ENCODE results near the gene ZCCHC9. TPM values are rescaled to one million over a fixed set of nuclear protein-coding genes. Genes with fewer than 3 reads are reported as not detected.
"Not testable (repeated sequence)": the region's sequence is repeated elsewhere in the genome, so short reads cannot be mapped to it uniquely, and the experiment has no call there.

The ZCCHC9 gene
- total RNA-seq, 1 experiment from 2014 or later, result 16.5 TPM

- no peak overlapping the region for H3K27ac ChIP-seq (ENCODE audit: low read depth, low read length, poor library complexity, severe bottlenecking)
- POLR2A ChIA-PET (ENCODE audit: low non-redundant PET), result no interaction called here
- no peaks in the 10 kb centered on the region for H3K27me3 ChIP-seq (replicated peaks; ENCODE audit: insufficient read depth, low read depth, low read length, poor library complexity)
- no peak for DNase-seq (ENCODE audit: low spot score)
- no peaks in the 10 kb centered on the region for H3K9me3 ChIP-seq (ENCODE audit: low read depth, low read length, poor library complexity, severe bottlenecking)
- H3K4me1 ChIP-seq (ENCODE audit: insufficient read depth, low read length, poor library complexity, severe bottlenecking), result peaks cover 5% of the 10 kb centered on the region
- no TSS peak for BruUV-seq (replicated peaks)
- no peak for TF ChIP-seq EZH2 (IDR thresholded peaks at IDR 0.05; ENCODE audit: borderline replicate concordance, low read depth, low read length, poor library complexity, severe bottlenecking)
- no peak for TF ChIP-seq CTCF (conservative IDR thresholded peaks at IDR 0.05; ENCODE audit: low read depth, low read length)
- intact Hi-C loops (cut with micrococcal nuclease; ENCODE audit: unreplicated experiment), result no loop called here
- H3K36me3 ChIP-seq (ENCODE audit: insufficient read depth, low read length, poor library complexity, severe bottlenecking), result no peaks in the 10 kb centered on the region
- no peak overlapping the region for H3K4me3 ChIP-seq (ENCODE audit: low read depth, low read length, poor library complexity, severe bottlenecking)
- CTCF ChIA-PET, result no interaction called here
These were observed 34.6 kb downstream of the ZCCHC9 start for GRCh38 chr5:81335946-81336345.

GRCh38 chr5:81336556-81336955 is 35.2 kb downstream of the ZCCHC9 start:
- Histone ChIP-seq H3K36me3 (ENCODE audit: insufficient read depth, low read length, poor library complexity, severe bottlenecking) (no peaks in the 10 kb centered on the region), H3K27me3 (replicated peaks; ENCODE audit: insufficient read depth, low read depth, low read length, poor library complexity) (no peaks in the 10 kb centered on the region), H3K9me3 (ENCODE audit: low read depth, low read length, poor library complexity, severe bottlenecking) (no peaks in the 10 kb centered on the region), H3K4me3 (ENCODE audit: low read depth, low read length, poor library complexity, severe bottlenecking) (no peak overlapping the region), H3K27ac (ENCODE audit: low read depth, low read length, poor library complexity, severe bottlenecking) (no peak overlapping the region), H3K4me1 (ENCODE audit: insufficient read depth, low read length, poor library complexity, severe bottlenecking) (peaks cover 5% of the 10 kb centered on the region)
- no TSS peak for BruUV-seq (replicated peaks)
- intact Hi-C loops (cut with micrococcal nuclease; ENCODE audit: unreplicated experiment), result no loop called here
- CTCF ChIA-PET, result no interaction called here
- DNase-seq (ENCODE audit: low spot score), result no peak
- TF ChIP-seq EZH2 (IDR thresholded peaks at IDR 0.05; ENCODE audit: borderline replicate concordance, low read depth, low read length, poor library complexity, severe bottlenecking) (no peak), CTCF (conservative IDR thresholded peaks at IDR 0.05; ENCODE audit: low read depth, low read length) (no peak)
- POLR2A ChIA-PET (ENCODE audit: low non-redundant PET), result no interaction called here

GRCh38 chr5:81337803-81338202 is 36.4 kb downstream of the ZCCHC9 start:
- Histone ChIP-seq H3K4me3 (ENCODE audit: low read depth, low read length, poor library complexity, severe bottlenecking) (no peak overlapping the region), H3K9me3 (ENCODE audit: low read depth, low read length, poor library complexity, severe bottlenecking) (no peaks in the 10 kb centered on the region), H3K27ac (ENCODE audit: low read depth, low read length, poor library complexity, severe bottlenecking) (no peak overlapping the region), H3K27me3 (replicated peaks; ENCODE audit: insufficient read depth, low read depth, low read length, poor library complexity) (no peaks in the 10 kb centered on the region), H3K36me3 (ENCODE audit: insufficient read depth, low read length, poor library complexity, severe bottlenecking) (no peaks in the 10 kb centered on the region), H3K4me1 (ENCODE audit: insufficient read depth, low read length, poor library complexity, severe bottlenecking) (peaks cover 5% of the 10 kb centered on the region)
- intact Hi-C loops (cut with micrococcal nuclease; ENCODE audit: unreplicated experiment), result no loop called here
- ChIA-PET POLR2A (ENCODE audit: low non-redundant PET) (no interaction called here), CTCF (no interaction called here)
- BruUV-seq (replicated peaks), result no TSS peak
- no peak for DNase-seq (ENCODE audit: low spot score)
- TF ChIP-seq EZH2 (IDR thresholded peaks at IDR 0.05; ENCODE audit: borderline replicate concordance, low read depth, low read length, poor library complexity, severe bottlenecking) (no peak), CTCF (conservative IDR thresholded peaks at IDR 0.05; ENCODE audit: low read depth, low read length) (no peak)

GRCh38 chr5:81338213-81338612 is 36.8 kb downstream of the ZCCHC9 start:
- CTCF ChIA-PET; H3K9me3 ChIP-seq (ENCODE audit: low read depth, low read length, poor library complexity, severe bottlenecking); H3K4me1 ChIP-seq (ENCODE audit: insufficient read depth, low read length, poor library complexity, severe bottlenecking); H3K27me3 ChIP-seq (replicated peaks; ENCODE audit: insufficient read depth, low read depth, low read length, poor library complexity); POLR2A ChIA-PET (ENCODE audit: low non-redundant PET); BruUV-seq (replicated peaks); H3K4me3 ChIP-seq (ENCODE audit: low read depth, low read length, poor library complexity, severe bottlenecking); intact Hi-C loops (cut with micrococcal nuclease; ENCODE audit: unreplicated experiment); H3K27ac ChIP-seq (ENCODE audit: low read depth, low read length, poor library complexity, severe bottlenecking); DNase-seq (ENCODE audit: low spot score); H3K36me3 ChIP-seq (ENCODE audit: insufficient read depth, low read length, poor library complexity, severe bottlenecking): not testable (repeated sequence)
